CD14-positive monocyte (primary cell): ENCODE data around the gene SMAD2. TPM values are rescaled to one million over a fixed set of nuclear protein-coding genes. Genes with fewer than 3 reads are reported as not detected.

ENCODE experiments used
- DNase-seq, 3 donors: peaks; one replicate each; pipeline ENCODE4 v3.0.0-alpha.2; 2011 to 2022
- H2AFZ ChIP-seq: 2 replicates; pipeline ENCODE4 v1.6.0; 2012; ENCODE audit warnings: mild to moderate bottlenecking, low read depth, low read length, inconsistent platforms; ENCODE audit not compliant: insufficient read depth, poor library complexity, severe bottlenecking
- H3K27ac ChIP-seq, 2 donors: 1 replicate in 1 of 2; 2 replicates in 1 of 2; pipeline ENCODE4 v1.5.1; 2012 to 2013; ENCODE audit warnings: low read length in 2 of 2, control low read depth in 1 of 2, inconsistent platforms in 1 of 2, low read depth in 1 of 2, mild to moderate bottlenecking in 1 of 2
- H3K27me3 ChIP-seq, 2 donors: one replicate each; pipeline versions ENCODE4 v1.6.0 to v1.6.1; 2011 to 2013; ENCODE audit warnings: low read length in 2 of 2; ENCODE audit not compliant: control insufficient read depth in 2 of 2, insufficient read depth in 2 of 2
- H3K36me3 ChIP-seq, 2 donors: replicated peaks in 1 of 2; 1 replicate in 1 of 2; 2 replicates in 1 of 2; pipeline versions ENCODE4 v1.5.1 to v1.6.1; 2012 to 2013; ENCODE audit warnings: low read length in 2 of 2, control low read depth in 1 of 2, inconsistent platforms in 1 of 2, mild to moderate bottlenecking in 1 of 2; ENCODE audit not compliant: insufficient read depth in 2 of 2, control insufficient read depth in 1 of 2
- H3K4me1 ChIP-seq, 2 donors: 1 replicate in 1 of 2; 2 replicates in 1 of 2; pipeline versions ENCODE4 v1.5.1 to v1.6.1; 2012 to 2013; ENCODE audit warnings: low read length in 2 of 2, control low read depth in 1 of 2, inconsistent platforms in 1 of 2, mild to moderate bottlenecking in 1 of 2, moderate library complexity in 1 of 2; ENCODE audit not compliant: insufficient read depth in 2 of 2, control insufficient read depth in 1 of 2
- H3K4me2 ChIP-seq: replicated peaks from 2 replicates; pipeline ENCODE3; 2012; ENCODE audit warnings: low read length, moderate library complexity, mild to moderate bottlenecking; ENCODE audit not compliant: poor library complexity, severe bottlenecking; ENCODE audit errors: extremely low read depth
- H3K4me3 ChIP-seq, 3 experiments: fragments of 200-600 bp in 1 of 3; sonication (generic) in 1 of 3; replicated peaks in 1 of 3; 1 replicate in 2 of 3; 2 replicates in 1 of 3; pipeline ENCODE4 v1.5.1; 2011 to 2013; ENCODE audit warnings: low read length in 3 of 3, mild to moderate bottlenecking in 3 of 3, control low read depth in 2 of 3, low read depth in 2 of 3, inconsistent platforms in 1 of 3, moderate library complexity in 1 of 3
- H3K79me2 ChIP-seq: 2 replicates; pipeline ENCODE4 v1.6.0; 2012; ENCODE audit warnings: mild to moderate bottlenecking, control low read depth, inconsistent platforms, low read length, moderate library complexity; ENCODE audit not compliant: insufficient read depth
- H3K9ac ChIP-seq: 2 replicates; pipeline ENCODE4 v1.6.0; 2017; ENCODE audit warnings: low read length, mild to moderate bottlenecking; ENCODE audit not compliant: insufficient read depth, poor library complexity, severe bottlenecking
- H3K9me3 ChIP-seq, 2 donors: replicated peaks in 1 of 2; 1 replicate in 1 of 2; 2 replicates in 1 of 2; pipeline versions ENCODE4 v1.5.1 to v1.6.1; 2012 to 2013; ENCODE audit warnings: low read length in 2 of 2, control low read depth in 1 of 2; ENCODE audit not compliant: control insufficient read depth in 1 of 2, insufficient read depth in 1 of 2
- H4K20me1 ChIP-seq: 2 replicates; pipeline ENCODE4 v1.6.0; 2012; ENCODE audit warnings: mild to moderate bottlenecking, low read length, control low read depth, moderate library complexity; ENCODE audit not compliant: insufficient read depth
- H3K27ac Mint-ChIP-seq, 7 donors: one replicate each; pipeline ENCODE4 v1.8.0; 2020; ENCODE audit warnings: mild to moderate bottlenecking in 7 of 7, mixed read lengths in 7 of 7, moderate library complexity in 6 of 7, inconsistent platforms in 2 of 7
- H3K27me3 Mint-ChIP-seq, 3 donors: one replicate each; pipeline ENCODE4 v1.8.0; 2021 to 2022; ENCODE audit warnings: low read depth in 3 of 3, mild to moderate bottlenecking in 3 of 3, mixed read lengths in 3 of 3, moderate library complexity in 3 of 3, inconsistent platforms in 1 of 3
- H3K36me3 Mint-ChIP-seq, 2 donors: one replicate each; pipeline ENCODE4 v1.8.0; 2020; ENCODE audit warnings: mixed read lengths in 2 of 2, inconsistent platforms in 1 of 2, mild to moderate bottlenecking in 1 of 2
- H3K4me1 Mint-ChIP-seq: one replicate; pipeline ENCODE4 v1.8.0; 2020; ENCODE audit warnings: mild to moderate bottlenecking, mixed read lengths
- H3K4me3 Mint-ChIP-seq, 2 donors: one replicate each; pipeline ENCODE4 v1.8.0; 2020; ENCODE audit warnings: mild to moderate bottlenecking in 2 of 2, mixed read lengths in 2 of 2, moderate library complexity in 1 of 2
- H3K9me3 Mint-ChIP-seq, 7 donors: one replicate each; pipeline ENCODE4 v1.8.0; 2020 to 2022; ENCODE audit warnings: mixed read lengths in 7 of 7, mild to moderate bottlenecking in 6 of 7, moderate library complexity in 6 of 7, inconsistent platforms in 2 of 7
- CTCF ChIP-seq: fragments of 200-600 bp; IDR thresholded peaks from one replicate; pipeline ENCODE4 v1.8.0; 2022; ENCODE audit warnings: antibody characterized with exemption, mild to moderate bottlenecking
- WGBS: methylation state at CpG from one replicate; pipeline ENCODE4 v1.1.5; 2013; ENCODE audit warnings: missing lambda C conversion rate; ENCODE audit not compliant: insufficient coverage; 5-methylcytosine and 5-hydroxymethylcytosine counted together
- intact Hi-C, 2 donors: fragments of 100-400 bp; cut with micrococcal nuclease; formaldehyde crosslinking; loops; one replicate each; pipeline versions ENCODE4 v1.15.0 to v1.15.1; 2023
- polyA plus RNA-seq, 3 donors: library from polyadenylated mRNA; depleted of rRNA in 1 of 3; unstranded in 2 of 3; stranded (reverse) in 1 of 3; fragments of 300-500 nt in 2 of 3; fragments of >200 nt in 1 of 3; fragmentation: Illumina TruSeq in 2 of 3; gene quantifications; 1 replicate in 2 of 3; 2 replicates in 1 of 3; pipeline ENCODE4 v1.2.3, GENCODE V29; 2012 to 2021

Gene SMAD2
- polyA plus RNA-seq, 3 donors, result 48.1 to 72.6 (median 70.6) TPM

- Histone ChIP-seq H3K4me3 (no peak overlapping the region), H2AFZ (no peak overlapping the region), H3K27me3 (no peaks in the 10 kb centered on the region), H4K20me1 (no peaks in the 10 kb centered on the region), H3K9ac (no peak overlapping the region), H3K36me3 (no peaks in the 10 kb centered on the region), H3K79me2 (no peaks in the 10 kb centered on the region), H3K9me3 (no peaks in the 10 kb centered on the region), H3K27ac (no peak overlapping the region), H3K4me2 (no peak overlapping the region), H3K4me1 (no peaks in the 10 kb centered on the region)
- H3K36me3 Mint-ChIP-seq, result no peaks in the 10 kb centered on the region
- intact Hi-C loops, result no loop called here
- no peak for TF ChIP-seq CTCF
- no peak overlapping the region for H3K27ac Mint-ChIP-seq
- no peak for DNase-seq
- 90% methylated on average over 5 of the region's 6 CpGs for WGBS
- peaks cover 6 to 7% (median 7%) of the 10 kb centered on the region in 3 donors for H3K27me3 Mint-ChIP-seq
- no peaks in the 10 kb centered on the region for H3K4me1 Mint-ChIP-seq
- H3K4me3 Mint-ChIP-seq, result no peak overlapping the region
- H3K9me3 Mint-ChIP-seq, result peaks cover 0 to 4% (median 0%) of the 10 kb centered on the region in 7 donors
Measured at GRCh38 chr18:47800756-47801155, 129.7 kb downstream of the SMAD2 start.

GRCh38 chr18:47800248-47800647 lies 130.2 kb downstream of the SMAD2 start:
- Histone ChIP-seq H3K27ac (no peak overlapping the region), H3K36me3 (no peaks in the 10 kb centered on the region), H3K27me3 (no peaks in the 10 kb centered on the region), H3K9ac (no peak overlapping the region), H2AFZ (no peak overlapping the region), H3K4me1 (no peaks in the 10 kb centered on the region), H3K9me3 (no peaks in the 10 kb centered on the region), H3K4me3 (no peak overlapping the region), H3K4me2 (no peak overlapping the region), H4K20me1 (no peaks in the 10 kb centered on the region), H3K79me2 (no peaks in the 10 kb centered on the region)
- TF ChIP-seq CTCF, result no peak
- no peaks in the 10 kb centered on the region for H3K36me3 Mint-ChIP-seq
- no peak for DNase-seq
- peaks cover 8 to 10% (median 9%) of the 10 kb centered on the region in 3 donors for H3K27me3 Mint-ChIP-seq
- H3K4me3 Mint-ChIP-seq, result no peak overlapping the region
- 100% methylated on average over 5 of the region's 10 CpGs for WGBS
- intact Hi-C loops, result no loop called here
- no peaks in the 10 kb centered on the region for H3K4me1 Mint-ChIP-seq
- peaks cover 0 to 4% (median 0%) of the 10 kb centered on the region in 7 donors for H3K9me3 Mint-ChIP-seq
- H3K27ac Mint-ChIP-seq, result no peak overlapping the region
